GM23338 (cell line): ENCODE data around the gene WSCD1. TPM values are rescaled to one million over a fixed set of nuclear protein-coding genes. Genes with fewer than 3 reads are reported as not detected.

Experiments
- ATAC-seq: fragments of 200-7000 bp; cut with Tn5 transposase; 3 replicates; pipeline ENCODE4 v1.9.1; 2020
- DNase-seq: peaks from one replicate; pipeline ENCODE4 v3.0.0-alpha.2; 2015; ENCODE audit warnings: low spot score
- H2AFZ ChIP-seq: fragments of 200-600 bp; sonication (generic); 2 replicates; pipeline ENCODE4 v1.8.0; 2016; ENCODE audit warnings: antibody characterized with exemption, mild to moderate bottlenecking, moderate library complexity
- H3F3A ChIP-seq: fragments of 200-600 bp; sonication (generic); replicated peaks from 2 replicates; pipeline ENCODE4 v1.8.0; 2017; ENCODE audit warnings: antibody characterized with exemption, mixed run types, low read depth
- H3K27ac ChIP-seq: fragments of 200-600 bp; sonication (generic); 2 replicates; pipeline ENCODE4 v1.6.1; 2016; ENCODE audit warnings: low read depth
- H3K27me3 ChIP-seq: fragments of 200-600 bp; sonication (generic); 2 replicates; pipeline ENCODE4 v1.8.0; 2016; ENCODE audit warnings: mild to moderate bottlenecking, mixed run types, moderate library complexity; ENCODE audit not compliant: insufficient read depth
- H3K36me3 ChIP-seq: fragments of 200-600 bp; sonication (generic); 2 replicates; pipeline ENCODE4 v1.8.0; 2016; ENCODE audit warnings: mild to moderate bottlenecking; ENCODE audit not compliant: insufficient read depth
- H3K4me1 ChIP-seq: fragments of 200-600 bp; sonication (generic); 2 replicates; pipeline ENCODE4 v1.8.0; 2016; ENCODE audit warnings: mild to moderate bottlenecking, moderate library complexity; ENCODE audit not compliant: insufficient read depth
- H3K4me2 ChIP-seq: fragments of 200-600 bp; sonication (generic); 2 replicates; pipeline ENCODE4 v1.7.1; 2017; ENCODE audit warnings: mixed run types
- H3K4me3 ChIP-seq: fragments of 200-600 bp; sonication (generic); 2 replicates; pipeline ENCODE4 v1.6.1; 2016; ENCODE audit warnings: mixed run types
- H3K79me2 ChIP-seq: fragments of 200-600 bp; sonication (generic); replicated peaks from 2 replicates; pipeline ENCODE4 v1.8.0; 2017; ENCODE audit warnings: mild to moderate bottlenecking; ENCODE audit not compliant: insufficient read depth
- H3K9me2 ChIP-seq: fragments of 200-600 bp; sonication (generic); 2 replicates; pipeline ENCODE4 v1.8.0; 2017; ENCODE audit not compliant: insufficient read depth
- H4K20me1 ChIP-seq: fragments of 200-600 bp; sonication (generic); replicated peaks from 2 replicates; pipeline ENCODE4 v1.8.0; 2017; ENCODE audit warnings: mild to moderate bottlenecking; ENCODE audit not compliant: insufficient read depth
- H3K27ac Mint-ChIP-seq: 2 replicates; pipeline ENCODE4 v1.8.0; 2020; ENCODE audit warnings: inconsistent platforms, mild to moderate bottlenecking, moderate library complexity, mixed read lengths
- H3K27me3 Mint-ChIP-seq: 3 replicates; pipeline ENCODE4 v1.8.0; 2022; ENCODE audit warnings: low read depth, mild to moderate bottlenecking, moderate library complexity, mixed read lengths, inconsistent platforms; ENCODE audit not compliant: insufficient read depth, poor library complexity
- H3K36me3 Mint-ChIP-seq: 3 replicates; pipeline ENCODE4 v1.8.0; 2021; ENCODE audit warnings: low read depth, mild to moderate bottlenecking, inconsistent platforms, moderate library complexity, mixed read lengths
- H3K4me1 Mint-ChIP-seq: 3 replicates; pipeline ENCODE4 v1.8.0; 2020; ENCODE audit warnings: mild to moderate bottlenecking, inconsistent platforms, mixed read lengths
- H3K4me3 Mint-ChIP-seq: 3 replicates; pipeline ENCODE4 v1.8.0; 2021; ENCODE audit warnings: moderate library complexity, mild to moderate bottlenecking, inconsistent platforms, mixed read lengths
- H3K9me3 Mint-ChIP-seq: 3 replicates; pipeline ENCODE4 v1.8.0; 2020; ENCODE audit warnings: moderate library complexity, mild to moderate bottlenecking, inconsistent platforms, mixed read lengths
- CREB1 ChIP-seq: fragments of 250-450 bp; sonication (Bioruptor Pico); IDR thresholded peaks from 2 replicates; pipeline ENCODE4 v1.5.0; 2020; ENCODE audit warnings: low read depth, mild to moderate bottlenecking, moderate library complexity
- ETS1 ChIP-seq: IDR thresholded peaks from 2 replicates; pipeline ENCODE4 v1.6.1; 2016; ENCODE audit warnings: antibody characterized with exemption
- POLR2AphosphoS5 ChIP-seq: IDR thresholded peaks from 2 replicates; pipeline ENCODE4 v1.6.1; 2016; ENCODE audit warnings: antibody characterized with exemption, low read depth
- STAT1 ChIP-seq: IDR thresholded peaks from one replicate; pipeline ENCODE4 v1.6.1; 2016; ENCODE audit warnings: antibody characterized with exemption; ENCODE audit not compliant: unreplicated experiment
- ZNF114 ChIP-seq: fragments of 250-450 bp; sonication (Bioruptor Pico); IDR thresholded peaks from 2 replicates; pipeline ENCODE4 v1.5.0; 2020; ENCODE audit warnings: mild to moderate bottlenecking, moderate library complexity
- ZNF331 ChIP-seq: fragments of 250-450 bp; sonication (Bioruptor Pico); IDR thresholded peaks from 2 replicates; pipeline ENCODE4 v1.5.0; 2020; ENCODE audit warnings: low read depth, mild to moderate bottlenecking, moderate library complexity
- polyA plus RNA-seq: library from polyadenylated mRNA; unstranded; fragments of >200 nt; fragmentation: Nextera tagmentation; extraction: Ambion mirVana; gene quantifications from 2 replicates; pipeline ENCODE4 v1.2.1, GENCODE V29; 2016
- total RNA-seq: library from RNA; depleted of rRNA; stranded (reverse); fragments of >200 nt; shearing (Covaris generic); gene quantifications from 2 replicates; pipeline ENCODE4 v1.2.3, GENCODE V29; 2014
- TF ChIP-seq, protein P1 (sequence below), 2 experiments: fragments of 200-600 bp in 1 of 2; sonication (generic) in 1 of 2; conservative IDR thresholded peaks; 2 replicates each; pipeline versions ENCODE4 v1.5.1 to v1.6.1; 2016 to 2017; ENCODE audit warnings: antibody characterized with exemption in 2 of 2, low read depth in 2 of 2, mild to moderate bottlenecking in 2 of 2, moderate library complexity in 1 of 2

Gene WSCD1
- total and polyA plus RNA-seq, 2 experiments from 2014 or later = 6.1 to 38.9 TPM

DNA sequence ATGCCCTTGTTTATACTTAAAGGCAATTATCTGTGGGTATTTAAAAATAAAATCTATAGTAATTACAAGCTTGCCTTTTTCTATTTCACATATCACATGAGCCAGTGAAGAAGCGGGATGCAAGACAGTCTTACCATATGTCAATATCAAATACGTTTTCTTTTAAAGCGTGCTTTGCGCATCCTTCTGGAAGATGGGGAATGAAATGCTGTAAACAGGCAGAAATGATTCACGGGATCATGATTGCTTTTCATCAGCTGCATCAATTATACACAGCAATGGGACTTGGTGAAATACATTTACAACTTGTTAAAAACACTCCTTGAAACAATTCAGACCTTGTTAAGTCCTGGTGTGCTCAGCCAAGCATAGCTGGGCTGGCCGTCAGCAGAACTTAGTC is 72.5 kb downstream of the WSCD1 start:
- H3K27me3 Mint-ChIP-seq = peaks cover 3% of the 10 kb centered on the region
- Histone ChIP-seq H3F3A (no peaks in the 10 kb centered on the region), H3K4me1 (peaks cover 17% of the 10 kb centered on the region), H3K9me2 (no peaks in the 10 kb centered on the region), H3K27me3 (no peaks in the 10 kb centered on the region), H2AFZ (no peak overlapping the region), H3K36me3 (no peaks in the 10 kb centered on the region), H4K20me1 (no peaks in the 10 kb centered on the region), H3K27ac (no peak overlapping the region), H3K4me3 (no peak overlapping the region), H3K4me2 (no peak overlapping the region), H3K79me2 (no peaks in the 10 kb centered on the region)
- DNase-seq (no peak), ATAC-seq (no peak)
- no peak overlapping the region for H3K4me3 Mint-ChIP-seq
- peaks cover 9% of the 10 kb centered on the region; the same call in 1 of the 3 replicates for H3K36me3 Mint-ChIP-seq
- TF ChIP-seq ZNF114 (CRISPR knock-in tag) (no peak), CREB1 (no peak), STAT1 (no peak), ZNF331 (CRISPR knock-in tag) (no peak), ETS1 (no peak)
- TF ChIP-seq, protein P1, sequence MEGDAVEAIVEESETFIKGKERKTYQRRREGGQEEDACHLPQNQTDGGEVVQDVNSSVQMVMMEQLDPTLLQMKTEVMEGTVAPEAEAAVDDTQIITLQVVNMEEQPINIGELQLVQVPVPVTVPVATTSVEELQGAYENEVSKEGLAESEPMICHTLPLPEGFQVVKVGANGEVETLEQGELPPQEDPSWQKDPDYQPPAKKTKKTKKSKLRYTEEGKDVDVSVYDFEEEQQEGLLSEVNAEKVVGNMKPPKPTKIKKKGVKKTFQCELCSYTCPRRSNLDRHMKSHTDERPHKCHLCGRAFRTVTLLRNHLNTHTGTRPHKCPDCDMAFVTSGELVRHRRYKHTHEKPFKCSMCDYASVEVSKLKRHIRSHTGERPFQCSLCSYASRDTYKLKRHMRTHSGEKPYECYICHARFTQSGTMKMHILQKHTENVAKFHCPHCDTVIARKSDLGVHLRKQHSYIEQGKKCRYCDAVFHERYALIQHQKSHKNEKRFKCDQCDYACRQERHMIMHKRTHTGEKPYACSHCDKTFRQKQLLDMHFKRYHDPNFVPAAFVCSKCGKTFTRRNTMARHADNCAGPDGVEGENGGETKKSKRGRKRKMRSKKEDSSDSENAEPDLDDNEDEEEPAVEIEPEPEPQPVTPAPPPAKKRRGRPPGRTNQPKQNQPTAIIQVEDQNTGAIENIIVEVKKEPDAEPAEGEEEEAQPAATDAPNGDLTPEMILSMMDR (conservative IDR thresholded peaks at IDR 0.05; ENCODE audit: low read depth in 2 of 2) = no peak
- no peak overlapping the region for H3K27ac Mint-ChIP-seq
- peaks cover 19% of the 10 kb centered on the region for H3K9me3 Mint-ChIP-seq
- H3K4me1 Mint-ChIP-seq = peaks cover 31% of the 10 kb centered on the region

DNA sequence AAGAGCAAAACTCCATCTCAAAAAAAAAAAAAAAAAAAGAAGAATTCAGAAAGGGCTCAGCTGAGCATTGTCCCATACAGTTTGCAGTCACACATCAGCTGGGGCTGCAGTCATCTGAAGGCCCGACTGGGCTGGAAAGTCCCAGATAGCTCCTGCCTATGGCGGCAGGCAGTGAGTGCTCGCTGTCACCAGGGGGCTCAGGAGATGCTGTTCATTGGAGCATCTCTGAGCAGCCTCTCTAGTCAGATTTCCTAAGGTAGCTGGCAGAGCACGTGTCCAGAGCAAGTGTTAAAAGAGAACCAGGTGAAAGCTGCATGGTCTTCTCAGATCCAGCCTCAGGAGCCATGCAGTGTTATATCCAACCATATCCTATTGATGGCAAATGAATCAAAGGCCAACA is 75.8 kb downstream of the WSCD1 start:
- no peak overlapping the region for H3K4me2 ChIP-seq
- Mint-ChIP-seq H3K9me3 (peaks cover 38% of the 10 kb centered on the region), H3K36me3 (peaks cover 13% of the 10 kb centered on the region; the same call in 2 of the 3 replicates), H3K27me3 (peaks cover 7% of the 10 kb centered on the region), H3K4me1 (peaks cover 8% of the 10 kb centered on the region; the same call in 2 of the 3 replicates), H3K4me3 (no peak overlapping the region), H3K27ac (no peak overlapping the region)
- H2AFZ ChIP-seq = no peak overlapping the region
- H3F3A ChIP-seq = no peaks in the 10 kb centered on the region
- H4K20me1 ChIP-seq = no peaks in the 10 kb centered on the region
- H3K9me2 ChIP-seq = peaks cover 11% of the 10 kb centered on the region; the same call in 1 of the 2 replicates
- ATAC-seq (no peak), DNase-seq (no peak)
- no peaks in the 10 kb centered on the region for H3K36me3 ChIP-seq
- no peak overlapping the region for H3K27ac ChIP-seq
- H3K4me3 ChIP-seq = no peak overlapping the region
- H3K4me1 ChIP-seq = no peaks in the 10 kb centered on the region
- H3K79me2 ChIP-seq = no peaks in the 10 kb centered on the region
- H3K27me3 ChIP-seq = no peaks in the 10 kb centered on the region
- no peak for TF ChIP-seq POLR2AphosphoS5
- TF ChIP-seq, protein P1 (conservative IDR thresholded peaks at IDR 0.05; ENCODE audit: low read depth in 2 of 2) = peak; percentile 7 to 27; a peak in 2 of 4 replicates
